NCI-H748 treated with DMSO at 0.1 percent for 48 hours (cell line): Measurements from ENCODE around the gene YBX1.
"Not testable (repeated sequence)": the region's sequence is repeated elsewhere in the genome, so short reads cannot be mapped to it uniquely, and the experiment has no call there.

Experiments
- DNase-seq: peaks from one replicate; lab custom pipeline; 2025; lab: John Stamatoyannopoulos, UW

The YBX1 gene

DNA sequence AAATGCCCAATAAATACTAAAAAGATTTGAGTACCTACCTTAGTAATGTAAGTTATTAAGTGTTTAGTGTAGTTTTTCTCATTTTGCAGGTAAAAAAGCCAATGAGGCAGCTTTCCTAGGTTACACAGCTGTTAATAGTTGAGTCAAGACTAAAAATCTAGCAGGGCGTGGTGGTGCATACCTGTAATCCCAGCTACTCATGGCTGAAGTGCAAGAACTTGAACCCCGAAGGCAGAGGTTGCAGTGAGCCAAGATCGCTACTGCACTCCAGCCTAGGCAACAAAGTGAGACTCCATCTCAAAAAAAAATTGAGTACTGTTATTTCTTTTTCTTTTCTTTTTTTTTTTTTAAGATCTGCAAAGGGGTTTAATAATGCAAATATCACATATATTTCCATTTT is 7.7 kb downstream of the YBX1 start:
- DNase-seq, result no peak

GRCh38 chr1:42690477-42691156 is 8.4 kb downstream of the YBX1 start:
- DNase-seq, result no peak

DNA sequence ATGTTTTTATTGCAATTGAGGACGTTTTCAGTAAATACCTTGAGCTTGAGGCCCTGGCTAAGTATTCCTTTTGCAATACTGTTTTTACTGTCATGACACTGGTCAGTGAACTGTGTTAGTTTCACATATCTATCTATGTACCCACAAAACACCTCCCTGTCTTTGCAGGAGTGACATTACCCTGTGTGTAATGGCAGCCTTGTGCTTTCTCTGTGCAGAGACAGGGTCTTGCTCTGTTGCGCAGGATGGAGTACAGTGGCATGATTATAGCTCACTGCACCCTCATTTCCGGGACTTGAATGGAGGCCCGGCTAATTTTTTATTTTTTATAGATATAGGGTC is 8.9 kb downstream of the YBX1 start:
- no peak for DNase-seq

GRCh38 chr1:42692461-42692860 is 10.2 kb downstream of the YBX1 start:
- DNase-seq, result no peak

DNA sequence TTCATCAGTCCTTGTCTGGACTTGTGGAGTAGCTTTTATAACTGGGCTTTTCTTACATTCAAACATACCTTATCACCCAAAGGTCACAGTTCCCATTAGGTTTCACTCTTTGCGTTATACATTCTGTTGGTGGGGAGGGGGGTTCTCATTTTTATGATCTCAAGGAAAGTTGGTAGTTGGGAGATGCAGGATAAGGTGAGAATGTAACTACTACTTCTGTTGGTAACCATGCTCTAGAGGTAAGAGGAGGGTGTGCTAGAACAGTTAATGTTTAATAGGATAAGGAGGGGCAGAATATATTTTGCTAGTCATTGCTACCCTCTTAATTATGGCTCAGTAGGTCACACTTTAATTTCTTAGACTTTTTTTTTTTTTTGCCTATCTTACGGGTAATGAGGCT is 10.7 kb downstream of the YBX1 start:
- no peak for DNase-seq

GRCh38 chr1:42698081-42698813 is 16.0 kb downstream of the YBX1 start:
- DNase-seq, result no peak

- DNase-seq, result no peak
Observed at GRCh38 chr1:42700006-42700405, 17.8 kb downstream of the YBX1 start.

GRCh38 chr1:42703888-42704464 is 21.8 kb downstream of the YBX1 start:
- no peak for DNase-seq

DNA sequence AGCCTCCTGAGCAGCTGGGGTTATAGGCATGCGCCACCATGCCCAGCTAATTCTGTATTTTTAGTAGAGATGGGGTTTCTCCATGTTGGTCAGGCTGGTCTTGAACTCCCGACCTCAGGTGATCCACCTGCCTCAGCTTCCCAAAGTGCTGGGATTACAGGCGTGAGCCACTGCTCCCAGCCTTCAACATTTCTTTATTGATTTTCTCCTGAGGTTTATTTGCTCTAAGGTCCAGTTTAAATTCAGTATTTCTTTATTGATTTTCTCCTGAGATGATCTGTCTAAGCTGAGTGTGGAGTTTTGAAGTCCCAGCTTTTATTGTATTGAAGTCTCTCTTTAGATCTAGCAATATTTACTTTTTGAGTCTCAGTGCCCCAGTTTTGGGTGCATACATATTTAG is 30.6 kb downstream of the YBX1 start:
- DNase-seq, result not testable (repeated sequence)

- no peak for DNase-seq
Observed at GRCh38 chr1:42713293-42713692, 31.1 kb downstream of the YBX1 start.

GRCh38 chr1:42714441-42714840 is 32.2 kb downstream of the YBX1 start:
- not testable (repeated sequence) for DNase-seq

DNA sequence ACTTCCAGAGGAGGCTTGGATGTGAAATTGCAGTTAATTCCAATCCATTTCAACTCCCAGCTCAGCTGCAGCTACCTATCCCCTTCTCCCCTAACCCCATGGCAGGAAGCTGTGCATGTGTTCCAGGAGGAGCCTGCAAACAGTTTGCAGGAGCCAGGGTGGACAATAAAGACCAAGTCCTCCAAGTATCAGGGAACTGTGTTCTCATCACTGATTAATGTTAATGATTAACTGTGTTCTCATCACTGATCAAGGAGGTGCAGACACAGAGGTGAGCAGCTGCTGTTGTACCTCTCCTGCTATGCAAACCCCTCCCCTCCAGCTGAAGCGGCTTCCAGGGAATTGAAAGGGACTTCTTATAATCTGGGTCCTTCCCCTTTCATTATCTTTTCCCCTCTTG is 38.6 kb downstream of the YBX1 start:
- DNase-seq, result no peak

GRCh38 chr1:42721926-42722325 is 39.7 kb downstream of the YBX1 start:
- no peak for DNase-seq

DNA sequence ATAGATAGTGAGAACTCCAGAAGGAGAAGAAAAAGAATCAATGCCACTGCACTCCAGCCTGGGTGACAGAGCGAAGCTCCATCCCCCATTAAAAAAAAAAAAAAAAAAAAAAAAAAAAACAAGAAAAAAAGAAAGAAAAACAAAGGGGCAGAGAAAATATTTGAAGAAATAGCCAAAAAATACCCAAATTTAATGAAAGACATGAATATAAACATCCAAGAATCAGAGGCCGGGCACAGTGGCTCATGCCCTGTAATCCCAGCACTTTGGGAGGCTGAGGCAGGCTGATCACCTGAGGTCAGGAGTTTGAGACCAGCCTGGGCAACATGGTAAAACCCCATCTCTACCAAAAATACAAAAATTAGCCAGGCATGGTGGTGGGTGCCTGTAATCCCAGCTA is 40.2 kb downstream of the YBX1 start:
- not testable (repeated sequence) for DNase-seq

DNA sequence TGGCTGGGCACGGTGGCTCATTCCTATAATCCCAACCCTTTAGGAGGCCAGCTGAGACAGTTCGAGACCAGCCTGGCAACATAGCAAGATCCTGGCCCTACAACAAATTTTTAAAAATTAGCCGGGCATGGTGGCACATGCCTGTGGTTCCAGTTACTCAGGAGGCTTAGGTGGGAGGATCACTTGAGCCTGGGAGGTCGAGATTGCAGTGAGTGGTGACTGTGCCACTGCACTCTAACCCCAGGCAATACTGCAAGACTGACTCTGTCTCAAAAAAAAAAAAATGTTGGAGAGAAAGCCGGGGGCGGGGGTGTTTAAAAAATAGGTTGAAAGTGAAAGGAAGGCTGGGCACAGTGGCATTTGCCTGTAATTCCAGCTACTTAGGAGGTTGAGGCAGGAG is 41.3 kb downstream of the YBX1 start:
- DNase-seq, result no peak

- not testable (repeated sequence) for DNase-seq
Observed at GRCh38 chr1:42725820-42726219, 43.6 kb downstream of the YBX1 start.

- no peak for DNase-seq
Observed at GRCh38 chr1:42730002-42730401, 47.8 kb downstream of the YBX1 start.

- DNase-seq, result peak; percentile 87
Observed at GRCh38 chr1:42730988-42731387, 48.8 kb downstream of the YBX1 start.

DNA sequence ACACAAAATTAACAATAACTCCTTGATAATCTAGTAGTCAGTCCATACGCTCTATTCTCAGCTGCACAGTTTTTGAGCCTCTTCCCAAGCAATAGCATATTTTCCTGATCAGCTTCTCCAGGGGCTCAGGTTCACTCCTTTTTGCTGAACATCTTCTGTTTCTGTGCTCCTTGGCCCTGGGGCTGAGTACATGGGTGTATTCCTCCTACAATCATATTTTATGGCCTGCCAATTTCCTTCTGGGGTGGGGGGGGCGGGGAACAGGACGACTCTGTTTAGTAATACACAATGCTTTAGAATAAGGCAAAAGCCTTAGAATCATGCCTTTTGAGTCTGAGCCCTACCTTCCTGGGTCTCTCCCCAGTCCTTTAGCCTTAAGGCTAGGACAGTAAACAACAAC is 49.4 kb downstream of the YBX1 start:
- no peak for DNase-seq

DNA sequence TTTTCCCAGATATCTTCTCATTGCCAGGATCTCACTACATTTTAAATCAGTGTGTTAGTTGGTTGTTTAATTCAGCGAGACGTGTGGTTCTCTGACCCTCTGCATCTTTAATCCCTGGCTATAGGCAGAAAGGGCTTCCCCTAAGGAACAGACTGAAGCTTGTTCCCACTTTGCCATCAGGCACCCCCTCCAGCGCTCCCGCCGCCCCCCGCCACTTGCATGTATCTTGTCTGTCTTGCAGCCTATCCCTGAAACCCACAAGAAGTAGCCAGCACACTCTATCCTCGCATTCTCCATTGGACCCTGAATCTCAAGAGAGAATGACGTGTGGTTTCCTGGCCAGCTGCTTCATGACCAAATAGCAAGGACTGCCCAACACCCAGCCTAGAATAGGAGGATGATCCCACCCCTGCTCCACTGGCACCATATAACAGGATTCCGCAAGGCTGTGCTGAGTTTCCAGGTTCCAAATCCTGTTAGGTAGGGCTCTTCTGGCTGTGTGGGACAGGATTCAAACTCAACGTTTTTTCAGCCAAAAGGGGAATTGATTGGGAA is 50.0 kb downstream of the YBX1 start:
- no peak for DNase-seq

- no peak for DNase-seq
Observed at GRCh38 chr1:42733415-42734200, 51.4 kb downstream of the YBX1 start.
